PC-3 (cell line): Measurements from ENCODE around the gene KIAA1614. TPM values are rescaled to one million over a fixed set of nuclear protein-coding genes. Genes with fewer than 3 reads are reported as not detected.
"Not testable (repeated sequence)": the region's sequence is repeated elsewhere in the genome, so short reads cannot be mapped to it uniquely, and the experiment has no call there.

Experiments used
- ATAC-seq: fragments of 200-7000 bp; cut with Tn5 transposase; 2 replicates; pipeline ENCODE4 v1.9.1; 2020; ENCODE audit warnings: mild to moderate bottlenecking, moderate library complexity
- BruUV-seq: library from RNA; stranded (reverse); fragments of 400-500 nt; replicated peaks from 2 replicates; lab custom pipeline; 2021; lab: Mats Ljungman, UMichigan
- CTCF ChIA-PET: fragments of 300-600 bp; sonication (Branson Sonifier 250); formaldehyde crosslinking; loops from one replicate; lab custom pipeline; 2022; ENCODE audit warnings: antibody characterized with exemption; lab: Charles Lee
- POLR2A ChIA-PET: fragments of 300-600 bp; sonication (Branson Sonifier 250); formaldehyde crosslinking; loops from one replicate; lab custom pipeline; 2022; ENCODE audit warnings: antibody characterized with exemption; ENCODE audit not compliant: unreplicated experiment; lab: Charles Lee
- DNase-seq: peaks from one replicate; pipeline ENCODE4 v3.0.0-alpha.2; 2015
- H2AFZ ChIP-seq: fragments of 300-600 bp; sonication (generic); 2 replicates; pipeline ENCODE4 v1.6.0; 2016; ENCODE audit warnings: antibody characterized with exemption, low read length
- H3F3A ChIP-seq: fragments of 300-600 bp; sonication (generic); one replicate; pipeline ENCODE4 v1.6.0; 2017; ENCODE audit warnings: antibody characterized with exemption, low read length, control low read depth, mild to moderate bottlenecking; ENCODE audit not compliant: unreplicated experiment
- H3K27ac ChIP-seq: fragments of 300-600 bp; sonication (generic); 2 replicates; pipeline ENCODE4 v1.5.1; 2016; ENCODE audit warnings: mild to moderate bottlenecking, low read length
- H3K27me3 ChIP-seq: fragments of 300-600 bp; sonication (generic); 2 replicates; pipeline ENCODE4 v1.6.1; 2016; ENCODE audit warnings: low read length, mixed read lengths
- H3K36me3 ChIP-seq: fragments of 300-600 bp; sonication (generic); 2 replicates; pipeline ENCODE4 v1.6.1; 2016; ENCODE audit warnings: low read depth, mixed run types, low read length, mixed read lengths
- H3K4me1 ChIP-seq: fragments of 300-600 bp; sonication (generic); 2 replicates; pipeline ENCODE4 v1.5.1; 2016; ENCODE audit warnings: low read length; ENCODE audit not compliant: insufficient read depth
- H3K4me2 ChIP-seq: fragments of 300-600 bp; sonication (generic); 2 replicates; pipeline ENCODE4 v1.6.0; 2016; ENCODE audit warnings: low read length
- H3K4me3 ChIP-seq: fragments of 300-600 bp; sonication (generic); 2 replicates; pipeline ENCODE4 v1.5.1; 2016; ENCODE audit warnings: mild to moderate bottlenecking, low read length, mixed read lengths
- H3K79me2 ChIP-seq: fragments of 300-600 bp; sonication (generic); 2 replicates; pipeline ENCODE4 v1.6.1; 2017; ENCODE audit warnings: low read length, mixed read lengths
- H3K9ac ChIP-seq: fragments of 300-600 bp; sonication (generic); 2 replicates; pipeline ENCODE4 v1.6.0; 2016; ENCODE audit warnings: mild to moderate bottlenecking, low read length
- H3K9me2 ChIP-seq: fragments of 300-600 bp; sonication (generic); replicated peaks from 2 replicates; pipeline ENCODE4 v1.6.1; 2016; ENCODE audit warnings: mixed run types, low read length, mixed read lengths
- H3K9me3 ChIP-seq: fragments of 300-600 bp; sonication (generic); 2 replicates; pipeline ENCODE4 v1.6.1; 2016; ENCODE audit warnings: low read length, mixed read lengths
- H4K20me1 ChIP-seq: fragments of 300-600 bp; sonication (generic); 2 replicates; pipeline ENCODE4 v1.6.1; 2016; ENCODE audit warnings: low read length, mixed read lengths
- EZH2 ChIP-seq: fragments of 300-600 bp; sonication (generic); IDR thresholded peaks from one replicate; pipeline ENCODE4 v1.6.1; 2017; ENCODE audit warnings: antibody characterized with exemption, mild to moderate bottlenecking, low read length; ENCODE audit not compliant: unreplicated experiment
- EZH2phosphoT487 ChIP-seq: fragments of 300-600 bp; sonication (generic); IDR thresholded peaks from 2 replicates; pipeline ENCODE4 v1.6.1; 2018; ENCODE audit warnings: mild to moderate bottlenecking, antibody characterized with exemption, low read length, borderline replicate concordance
- intact Hi-C: fragments of 100-400 bp; cut with micrococcal nuclease; formaldehyde crosslinking; loops from 2 replicates; pipeline ENCODE4 v1.9.0; 2023
- total RNA-seq: library from RNA; depleted of rRNA; stranded (reverse); fragments of >200 nt; gene quantifications from 2 replicates; pipeline ENCODE4 v1.2.3, GENCODE V29; 2014
- TF ChIP-seq, protein P1 (sequence below): fragments of 300-600 bp; sonication (generic); conservative IDR thresholded peaks from 2 replicates; pipeline ENCODE4 v1.5.1; 2017; ENCODE audit warnings: antibody characterized with exemption, low read depth, mild to moderate bottlenecking, low read length

KIAA1614 gene
- total RNA-seq, 1 experiment from 2014 or later: not detected

DNA sequence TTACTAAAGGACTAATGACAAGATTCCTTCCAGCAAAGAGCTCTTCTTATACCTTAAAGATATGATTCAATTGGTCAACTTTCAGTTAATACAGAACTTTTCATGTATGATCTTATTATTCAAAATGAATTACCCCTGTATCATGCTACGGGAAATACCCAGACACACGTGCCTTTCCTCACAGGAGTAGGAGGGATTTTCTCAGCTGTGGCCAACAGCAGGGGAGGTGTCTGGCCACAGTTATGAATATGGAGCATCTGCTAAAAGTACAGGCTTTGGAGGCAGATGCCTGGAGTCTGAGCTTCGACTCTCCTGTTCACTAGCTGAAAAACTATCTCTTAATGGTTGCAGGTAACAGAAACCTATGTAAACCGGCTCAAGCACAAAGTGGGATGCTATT, 53.6 kb downstream of the KIAA1614 start:
- Histone ChIP-seq H3K27ac (no peak overlapping the region), H2AFZ (no peak overlapping the region), H4K20me1 (no peaks in the 10 kb centered on the region), H3K9ac (no peak overlapping the region), H3K9me3 (no peaks in the 10 kb centered on the region), H3K4me2 (no peak overlapping the region), H3K27me3 (no peaks in the 10 kb centered on the region), H3F3A (no peaks in the 10 kb centered on the region), H3K9me2 (no peaks in the 10 kb centered on the region), H3K79me2 (no peaks in the 10 kb centered on the region), H3K4me3 (no peak overlapping the region), H3K4me1 (no peaks in the 10 kb centered on the region), H3K36me3 (no peaks in the 10 kb centered on the region)
- ATAC-seq (no peak), DNase-seq (no peak)
- POLR2A ChIA-PET: no interaction called here
- TF ChIP-seq, protein P1, sequence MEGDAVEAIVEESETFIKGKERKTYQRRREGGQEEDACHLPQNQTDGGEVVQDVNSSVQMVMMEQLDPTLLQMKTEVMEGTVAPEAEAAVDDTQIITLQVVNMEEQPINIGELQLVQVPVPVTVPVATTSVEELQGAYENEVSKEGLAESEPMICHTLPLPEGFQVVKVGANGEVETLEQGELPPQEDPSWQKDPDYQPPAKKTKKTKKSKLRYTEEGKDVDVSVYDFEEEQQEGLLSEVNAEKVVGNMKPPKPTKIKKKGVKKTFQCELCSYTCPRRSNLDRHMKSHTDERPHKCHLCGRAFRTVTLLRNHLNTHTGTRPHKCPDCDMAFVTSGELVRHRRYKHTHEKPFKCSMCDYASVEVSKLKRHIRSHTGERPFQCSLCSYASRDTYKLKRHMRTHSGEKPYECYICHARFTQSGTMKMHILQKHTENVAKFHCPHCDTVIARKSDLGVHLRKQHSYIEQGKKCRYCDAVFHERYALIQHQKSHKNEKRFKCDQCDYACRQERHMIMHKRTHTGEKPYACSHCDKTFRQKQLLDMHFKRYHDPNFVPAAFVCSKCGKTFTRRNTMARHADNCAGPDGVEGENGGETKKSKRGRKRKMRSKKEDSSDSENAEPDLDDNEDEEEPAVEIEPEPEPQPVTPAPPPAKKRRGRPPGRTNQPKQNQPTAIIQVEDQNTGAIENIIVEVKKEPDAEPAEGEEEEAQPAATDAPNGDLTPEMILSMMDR: no peak
- TF ChIP-seq EZH2phosphoT487 (no peak), EZH2 (no peak)
- BruUV-seq: no TSS peak
- CTCF ChIA-PET: no interaction called here
- intact Hi-C loops: no loop called here

GRCh38 chr1:180966744-180967536, 54.2 kb downstream of the KIAA1614 start:
- no peak overlapping the region for H3K27ac ChIP-seq
- no TSS peak for BruUV-seq
- no peak for ATAC-seq
- no peaks in the 10 kb centered on the region for H3K9me2 ChIP-seq
- DNase-seq: no peak
- H2AFZ ChIP-seq: no peak overlapping the region
- H3K4me2 ChIP-seq: no peak overlapping the region
- H3K27me3 ChIP-seq: no peaks in the 10 kb centered on the region
- ChIA-PET POLR2A (no interaction called here), CTCF (no interaction called here)
- no peaks in the 10 kb centered on the region for H4K20me1 ChIP-seq
- H3K9ac ChIP-seq: no peak overlapping the region
- H3K4me3 ChIP-seq: no peak overlapping the region
- no peaks in the 10 kb centered on the region for H3K9me3 ChIP-seq
- no peaks in the 10 kb centered on the region for H3F3A ChIP-seq
- H3K4me1 ChIP-seq: no peaks in the 10 kb centered on the region
- intact Hi-C loops: no loop called here
- no peaks in the 10 kb centered on the region; the same call in 1 of the 2 replicates for H3K36me3 ChIP-seq
- H3K79me2 ChIP-seq: no peaks in the 10 kb centered on the region
- TF ChIP-seq, protein P1: no peak
- no peak for TF ChIP-seq EZH2phosphoT487
- no peak for TF ChIP-seq EZH2

DNA sequence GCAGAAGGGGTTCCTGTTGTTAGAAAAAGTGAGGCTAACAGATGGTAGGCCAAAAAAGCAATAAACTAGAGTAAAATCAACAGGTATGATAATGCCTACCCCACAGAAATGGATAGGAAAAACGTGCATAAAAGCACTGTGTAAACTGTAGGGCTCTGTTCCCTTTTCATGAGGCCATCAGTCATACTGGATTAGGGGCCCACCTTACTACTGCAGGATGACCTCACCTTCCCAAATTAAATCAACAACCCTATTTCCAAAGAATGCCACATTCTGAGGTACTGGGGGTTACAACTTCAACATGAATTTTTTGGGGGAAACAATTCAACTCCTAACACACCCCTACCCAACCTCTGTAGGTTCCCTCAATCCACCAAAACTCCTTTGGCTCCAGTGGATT, 54.9 kb downstream of the KIAA1614 start:
- BruUV-seq: no TSS peak
- Histone ChIP-seq H3F3A (no peaks in the 10 kb centered on the region), H3K4me1 (no peaks in the 10 kb centered on the region), H2AFZ (no peak overlapping the region), H3K9me2 (no peaks in the 10 kb centered on the region), H3K4me3 (no peak overlapping the region), H3K9ac (no peak overlapping the region), H3K79me2 (no peaks in the 10 kb centered on the region), H3K27me3 (no peaks in the 10 kb centered on the region), H3K27ac (no peak overlapping the region), H3K36me3 (no peaks in the 10 kb centered on the region; the same call in 1 of the 2 replicates), H3K4me2 (no peak overlapping the region), H3K9me3 (no peaks in the 10 kb centered on the region), H4K20me1 (no peaks in the 10 kb centered on the region)
- no peak for DNase-seq
- ChIA-PET POLR2A (no interaction called here), CTCF (no interaction called here)
- intact Hi-C loops: no loop called here
- TF ChIP-seq EZH2 (no peak), EZH2phosphoT487 (no peak)
- TF ChIP-seq, protein P1: no peak
- ATAC-seq: no peak

GRCh38 chr1:180968834-180969233, 56.1 kb downstream of the KIAA1614 start:
- H3K4me1 ChIP-seq, DNase-seq, CTCF ChIA-PET, POLR2A ChIA-PET, H3K4me2 ChIP-seq, H3F3A ChIP-seq, H3K36me3 ChIP-seq, H2AFZ ChIP-seq, H3K27ac ChIP-seq, H3K79me2 ChIP-seq, H3K9me2 ChIP-seq, H3K9me3 ChIP-seq, H4K20me1 ChIP-seq, H3K4me3 ChIP-seq, BruUV-seq, intact Hi-C loops, H3K27me3 ChIP-seq, H3K9ac ChIP-seq, ATAC-seq: not testable (repeated sequence)
